Choroid plexus epithelial cell (primary cell): ENCODE results near the gene PI4KA.
"Not testable (repeated sequence)": the region's sequence is repeated elsewhere in the genome, so short reads cannot be mapped to it uniquely, and the experiment has no call there.

Experiments used
- DNase-seq: peaks from one replicate; pipeline ENCODE4 v3.0.0-alpha.2; 2010; ENCODE audit warnings: low read depth
- H3K4me3 ChIP-seq: 2 replicates; pipeline ENCODE4 v1.5.1; 2011; ENCODE audit warnings: low read depth, mild to moderate bottlenecking, control low read depth, low read length, moderate library complexity
- TF ChIP-seq, protein P1 (sequence below): conservative IDR thresholded peaks from 2 replicates; pipeline ENCODE4 v1.5.1; 2011; ENCODE audit warnings: low read depth, mild to moderate bottlenecking, control low read depth, inconsistent platforms, low read length, moderate library complexity

The PI4KA gene

DNA sequence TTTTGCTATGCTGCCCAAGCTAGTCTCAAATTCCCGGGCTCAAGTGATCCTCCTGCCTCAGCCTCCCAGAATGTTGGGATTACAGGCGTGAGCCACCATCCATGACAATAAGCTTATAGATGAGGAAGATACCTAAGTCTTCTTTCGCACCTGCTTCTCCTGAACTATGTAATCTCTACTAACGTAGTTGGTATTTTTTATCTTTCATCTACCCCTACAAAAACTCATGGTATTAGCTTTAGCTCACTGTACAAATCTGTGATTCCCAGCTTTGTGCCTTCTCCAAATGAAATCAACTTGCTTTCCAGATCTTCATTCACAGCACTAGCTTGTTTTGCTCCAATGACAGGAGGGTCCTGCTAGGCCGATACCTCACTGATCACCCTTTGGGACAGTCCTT is 36.4 kb downstream of the PI4KA start:
- H3K4me3 ChIP-seq, result no peak overlapping the region
- no peak for DNase-seq
- TF ChIP-seq, protein P1, sequence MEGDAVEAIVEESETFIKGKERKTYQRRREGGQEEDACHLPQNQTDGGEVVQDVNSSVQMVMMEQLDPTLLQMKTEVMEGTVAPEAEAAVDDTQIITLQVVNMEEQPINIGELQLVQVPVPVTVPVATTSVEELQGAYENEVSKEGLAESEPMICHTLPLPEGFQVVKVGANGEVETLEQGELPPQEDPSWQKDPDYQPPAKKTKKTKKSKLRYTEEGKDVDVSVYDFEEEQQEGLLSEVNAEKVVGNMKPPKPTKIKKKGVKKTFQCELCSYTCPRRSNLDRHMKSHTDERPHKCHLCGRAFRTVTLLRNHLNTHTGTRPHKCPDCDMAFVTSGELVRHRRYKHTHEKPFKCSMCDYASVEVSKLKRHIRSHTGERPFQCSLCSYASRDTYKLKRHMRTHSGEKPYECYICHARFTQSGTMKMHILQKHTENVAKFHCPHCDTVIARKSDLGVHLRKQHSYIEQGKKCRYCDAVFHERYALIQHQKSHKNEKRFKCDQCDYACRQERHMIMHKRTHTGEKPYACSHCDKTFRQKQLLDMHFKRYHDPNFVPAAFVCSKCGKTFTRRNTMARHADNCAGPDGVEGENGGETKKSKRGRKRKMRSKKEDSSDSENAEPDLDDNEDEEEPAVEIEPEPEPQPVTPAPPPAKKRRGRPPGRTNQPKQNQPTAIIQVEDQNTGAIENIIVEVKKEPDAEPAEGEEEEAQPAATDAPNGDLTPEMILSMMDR, result no peak

DNA sequence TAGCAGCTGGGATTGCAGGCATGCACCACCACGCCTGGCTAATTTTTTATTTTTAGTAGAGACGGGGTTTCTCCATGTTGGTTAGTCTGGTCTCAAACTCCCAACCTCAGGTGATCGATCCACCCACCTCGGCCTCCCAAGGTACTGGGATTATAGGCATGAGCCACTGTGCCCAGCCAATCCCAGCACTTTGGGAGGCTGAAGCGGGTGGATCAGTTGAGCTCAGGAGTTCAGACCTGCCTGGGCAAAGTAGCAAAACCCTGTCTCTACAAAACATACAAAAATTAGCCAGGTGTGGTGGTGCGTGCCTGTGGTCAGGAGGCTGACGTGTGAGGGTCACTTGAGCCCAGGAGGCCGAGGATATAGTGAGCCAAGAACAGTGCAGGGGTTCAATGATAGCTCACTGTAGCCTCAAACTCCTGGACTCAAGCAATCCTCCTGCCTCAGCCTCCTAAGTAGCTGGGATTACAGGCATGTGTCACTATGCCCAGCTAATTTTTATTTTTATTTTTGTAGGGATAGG is 36.8 kb downstream of the PI4KA start:
- not testable (repeated sequence) for H3K4me3 ChIP-seq, DNase-seq

DNA sequence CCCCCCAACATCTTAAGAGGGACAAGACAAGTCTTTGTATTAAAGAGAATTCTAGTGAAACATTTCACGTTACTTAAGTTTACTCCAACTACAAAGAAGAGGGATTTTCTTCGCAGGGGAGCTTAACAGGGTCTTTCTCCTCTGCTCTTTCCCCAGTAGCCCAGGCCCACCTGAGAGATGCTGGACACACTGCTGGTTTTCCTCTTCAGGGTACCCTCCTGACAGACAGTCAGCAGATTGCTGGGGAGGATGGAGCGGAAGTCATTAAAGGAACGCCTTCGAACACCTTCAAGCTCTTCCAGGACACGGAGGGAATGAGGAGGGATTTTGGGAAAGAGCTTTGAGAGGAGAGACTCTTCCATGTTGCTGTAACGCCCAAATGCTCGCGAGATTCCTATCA is 39.1 kb downstream of the PI4KA start:
- no peak for DNase-seq
- H3K4me3 ChIP-seq, result no peak overlapping the region
- TF ChIP-seq, protein P1, result no peak

GRCh38 chr22:20818471-20818870 is 40.1 kb downstream of the PI4KA start:
- no peak for DNase-seq
- TF ChIP-seq, protein P1, result no peak

GRCh38 chr22:20816559-20816958 is 42.1 kb downstream of the PI4KA start:
- TF ChIP-seq, protein P1, result no peak
- H3K4me3 ChIP-seq, result no peak overlapping the region
- no peak for DNase-seq

More at GRCh38 chr22:20818471-20818870, 40.1 kb downstream of the PI4KA start:
- no peak overlapping the region for H3K4me3 ChIP-seq

DNA sequence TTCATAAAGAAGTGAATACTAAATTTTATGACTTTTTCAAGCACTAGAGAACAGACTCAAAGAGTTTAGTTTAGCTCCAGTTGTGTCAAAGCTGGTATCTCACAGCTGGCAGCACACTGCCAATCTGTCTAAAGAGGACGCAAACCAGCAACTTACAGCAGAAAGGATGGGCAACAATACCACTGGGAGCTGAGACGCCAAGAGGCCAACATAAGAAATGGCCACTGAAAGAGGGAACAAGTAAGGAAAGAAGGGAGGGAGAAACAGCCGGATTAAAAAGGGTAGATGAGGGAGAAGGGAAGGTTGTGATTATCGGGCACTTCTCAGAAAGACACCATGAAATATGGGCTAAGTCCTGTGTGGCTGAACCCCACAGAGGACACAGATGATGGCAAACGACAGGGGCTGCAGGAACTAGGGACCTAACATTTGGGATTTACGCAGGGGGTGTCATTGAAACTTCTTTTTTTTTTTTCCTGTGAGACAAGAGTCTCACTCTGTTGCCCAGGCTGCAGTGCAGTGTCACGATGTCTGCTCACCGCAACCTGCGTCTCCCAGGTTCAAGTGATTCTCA is 43.0 kb downstream of the PI4KA start:
- TF ChIP-seq, protein P1, result no peak
- no peak for DNase-seq
- H3K4me3 ChIP-seq, result no peak overlapping the region

DNA sequence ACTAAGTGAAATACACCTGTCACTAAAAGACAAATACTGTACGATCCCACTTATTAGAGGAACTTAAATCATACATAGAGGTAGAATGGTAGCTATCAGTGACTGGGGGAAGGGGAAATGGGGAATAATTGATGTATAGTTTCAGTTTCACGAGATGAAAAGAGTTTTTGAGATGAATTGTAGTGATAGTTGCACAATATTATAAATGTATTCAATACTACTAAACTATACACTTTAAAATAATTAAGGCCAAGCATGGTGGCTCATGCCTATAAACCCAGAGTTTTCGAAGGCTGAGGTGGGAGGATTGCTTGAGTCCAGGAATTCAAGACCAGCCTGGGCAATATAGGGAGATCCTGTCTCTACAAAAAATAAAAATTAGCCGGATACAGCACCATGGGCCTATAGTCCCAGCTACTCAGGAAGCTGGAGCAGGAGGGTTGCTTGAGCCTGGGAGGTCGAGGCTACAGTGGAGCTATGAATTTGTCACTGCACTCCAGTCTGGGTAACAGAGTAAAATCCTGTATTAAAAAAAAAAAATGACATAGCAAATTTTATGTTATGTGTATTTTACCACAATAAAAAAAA is 44.3 kb downstream of the PI4KA start:
- TF ChIP-seq, protein P1, result no peak
- DNase-seq, result no peak
- H3K4me3 ChIP-seq, result no peak overlapping the region
